GM18861 (cell line): ENCODE measurements around the gene TMEM176A.

Experiments
- ATAC-seq: cut with Tn5 transposase; IDR thresholded peaks from one replicate; pipeline ENCODE4 v1.9.1; 2021; ENCODE audit not compliant: unreplicated experiment

Gene TMEM176A

GRCh38 chr7:150787321-150788281 is 13.0 kb upstream of the TMEM176A start:
- ATAC-seq, result no peak

GRCh38 chr7:150788474-150789269 is 11.9 kb upstream of the TMEM176A start:
- ATAC-seq, result no peak

GRCh38 chr7:150790416-150791075 is 10.0 kb upstream of the TMEM176A start:
- ATAC-seq, result no peak

- ATAC-seq, result no peak
These were observed 9.3 kb upstream of the TMEM176A start for GRCh38 chr7:150791304-150791703.

- ATAC-seq, result no peak
These were observed 8.7 kb upstream of the TMEM176A start for GRCh38 chr7:150791746-150792452.

GRCh38 chr7:150793569-150794238 is 6.9 kb upstream of the TMEM176A start:
- no peak for ATAC-seq

GRCh38 chr7:150797661-150798060 is 2.9 kb upstream of the TMEM176A start:
- no peak for ATAC-seq

GRCh38 chr7:150799156-150799555 is 1.4 kb upstream of the TMEM176A start:
- ATAC-seq, result no peak

- no peak for ATAC-seq
These were observed 608 bp upstream of the TMEM176A start, which contains the start of gene TMEM176B for GRCh38 chr7:150799741-150800580. Gene TMEM176B (minus strand): TSS chr7:150800364. CDS start chr7:150796569, 3,795 bp downstream.

GRCh38 chr7:150801242-150801945 is 825 bp downstream of the TMEM176A start:
- ATAC-seq, result no peak

GRCh38 chr7:150801946-150802771 is 1.6 kb downstream of the TMEM176A start:
- ATAC-seq, result no peak

- no peak for ATAC-seq
These were observed 2.7 kb downstream of the TMEM176A start for GRCh38 chr7:150803161-150803860.

GRCh38 chr7:150804802-150805201 is 4.2 kb downstream of the TMEM176A start:
- ATAC-seq, result no peak

- ATAC-seq, result no peak
These were observed 5.3 kb downstream of the TMEM176A start for GRCh38 chr7:150805864-150806263.

GRCh38 chr7:150806454-150806853 is 5.9 kb downstream of the TMEM176A start:
- ATAC-seq, result no peak

- ATAC-seq, result no peak
These were observed 6.3 kb downstream of the TMEM176A start for GRCh38 chr7:150806863-150807262.
